OCI-LY1 (cell line): ENCODE measurements around the gene GNG4.

Source experiments
- EZH2 ChIP-seq: fragments of 200-600 bp; sonication (generic), shearing (Covaris generic); IDR thresholded peaks from 2 replicates; pipeline ENCODE4 v1.8.0; 2017; ENCODE audit warnings: borderline replicate concordance, mixed run types, mild to moderate bottlenecking, antibody characterized with exemption, low read length, moderate library complexity, mixed read lengths
- TF ChIP-seq, protein P1 (sequence below): fragments of 200-600 bp; sonication (generic), shearing (Covaris generic); IDR thresholded peaks from 2 replicates; pipeline ENCODE4 v1.5.1; 2017; ENCODE audit warnings: mild to moderate bottlenecking, antibody characterized with exemption, low read length, moderate library complexity, mixed read lengths

DNA sequence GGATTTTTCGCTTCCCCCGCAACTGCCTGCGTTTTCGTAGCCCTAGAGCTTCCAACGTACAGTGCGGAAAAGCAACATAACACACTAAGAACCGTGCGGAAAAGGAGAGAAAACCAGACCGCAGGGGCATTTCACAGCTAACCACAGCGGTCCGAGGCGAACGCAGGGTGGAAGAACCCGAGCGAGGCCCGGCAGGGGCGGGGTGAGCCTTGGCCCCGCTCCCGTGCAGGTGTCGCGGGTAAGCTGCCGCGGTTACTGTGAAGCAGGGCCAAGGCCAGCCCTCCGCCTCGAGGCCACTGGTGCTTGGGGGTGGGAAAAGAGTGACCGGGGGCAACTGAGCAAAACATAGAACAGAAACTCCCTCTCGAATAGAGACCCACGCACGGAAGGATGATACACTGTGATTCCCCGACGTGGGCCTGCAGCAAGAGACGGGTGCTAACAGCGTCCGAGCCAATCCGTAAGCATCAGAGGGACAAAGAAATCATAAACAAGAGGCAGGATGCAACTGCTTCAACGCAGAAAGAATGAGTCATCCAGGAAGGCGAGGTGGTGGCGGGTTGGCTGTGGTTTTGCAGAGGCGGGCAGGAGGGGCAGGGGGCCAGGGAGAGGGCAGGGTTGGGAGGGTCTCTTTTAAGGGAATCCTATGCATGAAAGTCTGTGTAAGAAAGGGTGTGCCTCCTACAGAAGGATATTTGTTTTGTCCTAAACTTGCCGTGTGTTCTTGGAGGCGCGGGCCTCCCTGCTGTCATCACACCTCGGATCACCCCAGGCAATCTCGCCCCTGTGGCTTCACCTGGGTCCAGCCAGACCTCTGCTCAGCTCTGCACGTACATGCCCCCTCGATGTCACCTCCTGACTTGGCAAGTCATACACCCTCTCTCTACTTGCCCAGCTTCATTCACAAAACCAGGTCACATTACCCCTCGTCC lies 7.3 kb downstream of the GNG4 start:
- TF ChIP-seq, protein P1, sequence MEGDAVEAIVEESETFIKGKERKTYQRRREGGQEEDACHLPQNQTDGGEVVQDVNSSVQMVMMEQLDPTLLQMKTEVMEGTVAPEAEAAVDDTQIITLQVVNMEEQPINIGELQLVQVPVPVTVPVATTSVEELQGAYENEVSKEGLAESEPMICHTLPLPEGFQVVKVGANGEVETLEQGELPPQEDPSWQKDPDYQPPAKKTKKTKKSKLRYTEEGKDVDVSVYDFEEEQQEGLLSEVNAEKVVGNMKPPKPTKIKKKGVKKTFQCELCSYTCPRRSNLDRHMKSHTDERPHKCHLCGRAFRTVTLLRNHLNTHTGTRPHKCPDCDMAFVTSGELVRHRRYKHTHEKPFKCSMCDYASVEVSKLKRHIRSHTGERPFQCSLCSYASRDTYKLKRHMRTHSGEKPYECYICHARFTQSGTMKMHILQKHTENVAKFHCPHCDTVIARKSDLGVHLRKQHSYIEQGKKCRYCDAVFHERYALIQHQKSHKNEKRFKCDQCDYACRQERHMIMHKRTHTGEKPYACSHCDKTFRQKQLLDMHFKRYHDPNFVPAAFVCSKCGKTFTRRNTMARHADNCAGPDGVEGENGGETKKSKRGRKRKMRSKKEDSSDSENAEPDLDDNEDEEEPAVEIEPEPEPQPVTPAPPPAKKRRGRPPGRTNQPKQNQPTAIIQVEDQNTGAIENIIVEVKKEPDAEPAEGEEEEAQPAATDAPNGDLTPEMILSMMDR = no peak
- no peak for TF ChIP-seq EZH2
